IMR-90 (cell line): ENCODE data around the gene CP.

Experiments used
- CTCF ChIP-seq: conservative IDR thresholded peaks from 2 replicates; pipeline ENCODE4 v1.5.1; 2012; ENCODE audit warnings: mild to moderate bottlenecking, low read depth, low read length, improper control_type of control experiment
- MXI1 ChIP-seq: IDR thresholded peaks from 2 replicates; pipeline ENCODE4 v1.6.1; 2012; ENCODE audit warnings: low read depth, mild to moderate bottlenecking, low read length, moderate library complexity, borderline replicate concordance
- POLR2A ChIP-seq: IDR thresholded peaks from 2 replicates; pipeline ENCODE4 v1.6.1; 2012; ENCODE audit warnings: mild to moderate bottlenecking, low read depth, low read length
- RCOR1 ChIP-seq: IDR thresholded peaks from 2 replicates; pipeline ENCODE4 v1.6.1; 2012; ENCODE audit warnings: mild to moderate bottlenecking, low read length, improper control_type of control experiment; ENCODE audit not compliant: insufficient replicate concordance
- RFX5 ChIP-seq: IDR thresholded peaks from 2 replicates; pipeline ENCODE4 v1.8.0; 2012; ENCODE audit warnings: low read depth, mild to moderate bottlenecking, low read length, moderate library complexity

GRCh38 chr3:149217347-149217746, 4.3 kb downstream of the CP start:
- no peak for TF ChIP-seq MXI1
- TF ChIP-seq CTCF, result no peak
- TF ChIP-seq POLR2A, result no peak
- no peak for TF ChIP-seq RCOR1
- TF ChIP-seq RFX5, result no peak
